Subcutaneous abdominal adipose tissue (tissue), 5 donors: ENCODE results near the gene MPRIP.

Source experiments
- H3K27ac ChIP-seq: one replicate; pipeline ENCODE4 v1.7.0; 2013; ENCODE audit warnings: low read depth, mild to moderate bottlenecking, inconsistent platforms, low read length, moderate library complexity
- H3K27me3 ChIP-seq, 5 donors: one replicate each; pipeline ENCODE4 v1.7.0; 2013; ENCODE audit warnings: low read length in 5 of 5, inconsistent platforms in 1 of 5; ENCODE audit not compliant: control insufficient read depth in 5 of 5, insufficient read depth in 4 of 5
- H3K36me3 ChIP-seq, 5 donors: one replicate each; pipeline ENCODE4 v1.7.0; 2013; ENCODE audit warnings: low read length in 5 of 5; ENCODE audit not compliant: control insufficient read depth in 5 of 5, insufficient read depth in 5 of 5
- H3K4me1 ChIP-seq, 5 donors: one replicate each; pipeline ENCODE4 v1.7.0; 2013; ENCODE audit warnings: low read length in 5 of 5, mild to moderate bottlenecking in 3 of 5, moderate library complexity in 1 of 5; ENCODE audit not compliant: control insufficient read depth in 5 of 5, insufficient read depth in 5 of 5
- H3K4me3 ChIP-seq, 5 donors: one replicate each; pipeline ENCODE4 v1.7.0; 2013; ENCODE audit warnings: low read length in 5 of 5, low read depth in 1 of 5
- H3K9ac ChIP-seq, 5 donors: one replicate each; pipeline ENCODE4 v1.7.0; 2013; ENCODE audit warnings: low read length in 5 of 5, mild to moderate bottlenecking in 4 of 5, moderate library complexity in 3 of 5
- H3K9me3 ChIP-seq, 5 donors: one replicate each; pipeline ENCODE4 v1.7.0; 2013; ENCODE audit warnings: low read length in 5 of 5; ENCODE audit not compliant: control insufficient read depth in 5 of 5
- donor health status: healthy.
- donor health status: healthy.
- donor health status: healthy.
- donor health status: healthy.
- donor health status: healthy.

Gene MPRIP

DNA sequence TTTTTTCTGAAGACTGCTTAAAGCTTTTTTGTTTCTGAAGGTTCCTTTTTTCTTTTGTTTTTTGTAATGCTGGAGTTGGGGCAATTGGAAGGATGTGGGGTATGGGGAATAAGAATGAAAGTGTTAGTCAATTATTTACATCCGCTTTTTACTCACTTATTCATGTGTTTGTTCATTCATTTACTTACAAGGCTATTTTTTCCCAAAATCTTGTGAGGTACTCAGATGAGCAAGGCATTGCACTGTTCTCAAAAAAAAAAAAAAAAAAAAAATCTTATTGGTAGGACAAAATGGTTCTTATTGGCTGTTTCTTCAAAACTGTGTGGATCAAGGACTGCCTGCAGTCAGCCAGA, 108.2 kb downstream of the MPRIP start:
- no peak overlapping the region for H3K9ac ChIP-seq
- H3K27me3 ChIP-seq, result no peaks in the 10 kb centered on the region
- no peak overlapping the region for H3K4me3 ChIP-seq
- H3K27ac ChIP-seq, result no peak overlapping the region
- H3K9me3 ChIP-seq, result no peaks in the 10 kb centered on the region
- H3K4me1 ChIP-seq, result peaks cover 9 to 22% (median 17%) of the 10 kb centered on the region in 5 donors
- H3K36me3 ChIP-seq, result peaks cover 4 to 87% (median 76%) of the 10 kb centered on the region in 5 donors

- peaks cover 4 to 87% (median 76%) of the 10 kb centered on the region in 5 donors for H3K36me3 ChIP-seq
- peaks cover 9 to 25% (median 21%) of the 10 kb centered on the region in 5 donors for H3K4me1 ChIP-seq
- H3K4me3 ChIP-seq, result no peak overlapping the region
- H3K9me3 ChIP-seq, result no peaks in the 10 kb centered on the region
- H3K27me3 ChIP-seq, result no peaks in the 10 kb centered on the region
- H3K27ac ChIP-seq, result peak overlapping the region; percentile 90
- H3K9ac ChIP-seq, result peak overlapping the region in 1 of 5 donors; percentile 38
Observed at GRCh38 chr17:17151055-17151454, 108.8 kb downstream of the MPRIP start.

- Histone ChIP-seq H3K36me3 (peaks cover 4 to 87% (median 76%) of the 10 kb centered on the region in 5 donors), H3K9ac (peak overlapping the region in 1 of 5 donors; percentile 38), H3K27me3 (no peaks in the 10 kb centered on the region), H3K4me3 (no peak overlapping the region), H3K27ac (peak overlapping the region; percentile 90), H3K9me3 (no peaks in the 10 kb centered on the region), H3K4me1 (peaks cover 9 to 29% (median 25%) of the 10 kb centered on the region in 5 donors)
Observed at GRCh38 chr17:17151541-17151940, 109.3 kb downstream of the MPRIP start.

DNA sequence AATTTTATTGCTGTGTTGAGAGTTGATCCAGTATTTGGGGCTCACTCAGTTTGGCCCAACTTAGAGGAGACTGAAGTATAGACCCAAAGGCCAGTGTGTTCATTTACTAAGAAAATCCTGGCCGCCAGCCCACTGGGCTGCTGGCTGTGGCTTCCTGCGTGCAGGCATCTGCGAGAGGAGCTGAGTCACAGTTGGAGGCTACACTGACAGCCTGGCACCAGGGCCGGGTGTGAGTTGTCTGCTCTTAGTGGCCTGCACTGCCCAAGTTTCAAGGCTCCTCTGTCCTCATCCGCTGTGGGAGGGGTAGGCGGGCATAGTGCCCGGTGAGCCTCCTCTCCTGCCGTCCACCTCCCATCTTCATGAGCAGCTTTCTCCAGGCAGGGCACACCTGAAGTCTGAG, 109.7 kb downstream of the MPRIP start:
- Histone ChIP-seq H3K4me3 (no peak overlapping the region), H3K4me1 (peaks cover 9 to 31% (median 25%) of the 10 kb centered on the region in 5 donors), H3K9ac (peak overlapping the region in 2 of 5 donors; percentile 19 to 38), H3K27ac (peak overlapping the region; percentile 90), H3K36me3 (peaks cover 4 to 87% (median 76%) of the 10 kb centered on the region in 5 donors), H3K27me3 (no peaks in the 10 kb centered on the region), H3K9me3 (no peaks in the 10 kb centered on the region)

- Histone ChIP-seq H3K36me3 (peaks cover 4 to 87% (median 76%) of the 10 kb centered on the region in 5 donors), H3K4me1 (peaks cover 9 to 31% (median 25%) of the 10 kb centered on the region in 5 donors), H3K9me3 (no peaks in the 10 kb centered on the region), H3K27me3 (no peaks in the 10 kb centered on the region), H3K27ac (peak overlapping the region; percentile 90), H3K9ac (peak overlapping the region in 2 of 5 donors; percentile 19 to 23), H3K4me3 (no peak overlapping the region)
Observed at GRCh38 chr17:17152385-17152784, 110.1 kb downstream of the MPRIP start.

- peak overlapping the region; percentile 90 for H3K27ac ChIP-seq
- H3K4me1 ChIP-seq, result peaks cover 9 to 31% (median 25%) of the 10 kb centered on the region in 5 donors
- no peak overlapping the region for H3K4me3 ChIP-seq
- H3K36me3 ChIP-seq, result peaks cover 4 to 84% (median 73%) of the 10 kb centered on the region in 5 donors
- no peaks in the 10 kb centered on the region for H3K9me3 ChIP-seq
- H3K27me3 ChIP-seq, result no peaks in the 10 kb centered on the region
- H3K9ac ChIP-seq, result no peak overlapping the region
Observed at GRCh38 chr17:17153071-17153470, 110.8 kb downstream of the MPRIP start.

DNA sequence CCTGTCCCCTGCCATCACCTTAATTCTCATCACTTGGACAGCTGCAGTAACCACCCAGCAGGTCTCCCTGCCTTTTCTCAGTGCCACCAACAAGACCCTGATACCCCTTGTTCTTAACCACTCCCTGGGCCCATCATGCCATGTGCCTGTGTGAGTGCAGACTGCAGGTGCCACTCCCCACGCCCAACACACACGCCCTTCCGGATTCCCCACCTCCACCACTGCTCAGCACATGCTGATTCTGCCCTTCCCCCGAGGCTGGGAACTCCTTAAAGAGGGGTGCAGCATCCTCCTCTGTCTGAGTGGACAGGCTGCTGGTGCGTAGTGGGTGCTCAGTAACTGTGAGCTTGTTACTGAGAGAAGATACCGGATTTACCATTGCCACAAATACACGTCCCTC, 111.5 kb downstream of the MPRIP start:
- Histone ChIP-seq H3K4me3 (no peak overlapping the region), H3K36me3 (peaks cover 1 to 86% (median 78%) of the 10 kb centered on the region in 5 donors), H3K27ac (no peak overlapping the region), H3K9ac (no peak overlapping the region), H3K27me3 (no peaks in the 10 kb centered on the region), H3K4me1 (peaks cover 9 to 31% (median 25%) of the 10 kb centered on the region in 5 donors), H3K9me3 (no peaks in the 10 kb centered on the region)

- Histone ChIP-seq H3K9ac (no peak overlapping the region), H3K4me1 (peaks cover 9 to 31% (median 25%) of the 10 kb centered on the region in 5 donors), H3K27ac (no peak overlapping the region), H3K27me3 (no peaks in the 10 kb centered on the region), H3K36me3 (peaks cover 0 to 90% (median 85%) of the 10 kb centered on the region in 5 donors), H3K4me3 (no peak overlapping the region), H3K9me3 (no peaks in the 10 kb centered on the region)
Observed at GRCh38 chr17:17154556-17154955, 112.3 kb downstream of the MPRIP start.

GRCh38 chr17:17154981-17155380, 112.7 kb downstream of the MPRIP start:
- Histone ChIP-seq H3K4me1 (peaks cover 9 to 31% (median 25%) of the 10 kb centered on the region in 5 donors), H3K27me3 (no peaks in the 10 kb centered on the region), H3K9ac (no peak overlapping the region), H3K36me3 (peaks cover 0 to 90% (median 86%) of the 10 kb centered on the region in 5 donors), H3K4me3 (no peak overlapping the region), H3K9me3 (no peaks in the 10 kb centered on the region), H3K27ac (no peak overlapping the region)

DNA sequence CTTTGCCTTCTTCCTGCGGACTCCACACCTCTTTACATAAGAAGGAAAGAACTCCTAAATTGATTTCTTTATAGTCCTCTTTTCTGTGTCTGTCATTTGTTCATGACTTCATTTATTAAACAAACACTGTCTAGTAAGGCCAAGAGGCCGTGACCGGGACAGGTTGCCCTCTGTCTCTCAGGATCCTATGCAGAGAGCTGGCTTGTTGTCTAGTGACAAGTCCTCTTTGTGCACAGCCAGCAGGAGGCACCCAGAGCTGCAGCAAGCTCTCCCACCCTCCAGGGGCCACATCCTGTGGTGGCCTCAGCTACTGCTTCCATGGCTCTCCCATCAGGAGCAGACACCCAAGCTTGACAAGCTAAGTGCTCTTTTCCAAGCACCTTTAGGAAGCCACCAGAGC, 113.3 kb downstream of the MPRIP start:
- Histone ChIP-seq H3K4me1 (peaks cover 9 to 29% (median 25%) of the 10 kb centered on the region in 5 donors), H3K27me3 (no peaks in the 10 kb centered on the region), H3K4me3 (no peak overlapping the region), H3K27ac (no peak overlapping the region), H3K36me3 (peaks cover 0 to 90% (median 87%) of the 10 kb centered on the region in 5 donors), H3K9ac (no peak overlapping the region), H3K9me3 (no peaks in the 10 kb centered on the region)
